SK-N-SH (cell line): ENCODE data around the gene CDK9. TPM values are rescaled to one million over a fixed set of nuclear protein-coding genes. Genes with fewer than 3 reads are reported as not detected.
A peak's percentile ranks its signal among the peaks of the same experiment; 100 is the strongest.

Experiments used
- CTCF ChIA-PET: fragments of 300-600, 350-600 bp; formaldehyde crosslinking; extraction: SDS; loops from one replicate; lab custom pipeline; 2021; lab: Yijun Ruan, JAX
- POLR2A ChIA-PET: fragments of 350-600 bp; sonication (Branson Sonifier 250); formaldehyde crosslinking; extraction: SDS; loops from one replicate; lab custom pipeline; 2020; ENCODE audit warnings: antibody characterized with exemption, inconsistent platforms; lab: Yijun Ruan, JAX
- DNase-seq: peaks from one replicate; pipeline ENCODE4 v3.0.0; 2012
- H2AFZ ChIP-seq: fragments of 200-600 bp; sonication (generic); 2 replicates; pipeline ENCODE4 v1.8.1; 2016; ENCODE audit warnings: antibody characterized with exemption, mild to moderate bottlenecking, low read depth
- H3F3A ChIP-seq: fragments of 200-600 bp; sonication (generic); replicated peaks from 2 replicates; pipeline ENCODE3; 2016; ENCODE audit warnings: antibody characterized with exemption, mild to moderate bottlenecking; ENCODE audit not compliant: insufficient read depth
- H3K27ac ChIP-seq, 2 experiments: fragments of 200-500 bp in 1 of 2; fragments of 200-600 bp in 1 of 2; sonication (Bioruptor generic) in 1 of 2; sonication (generic), shearing (Covaris generic) in 1 of 2; 2 replicates each; pipeline versions ENCODE4 v1.5.1 to v1.6.1; 2014 to 2016; ENCODE audit warnings: low read depth in 2 of 2, inconsistent platforms in 1 of 2, low read length in 1 of 2, mild to moderate bottlenecking in 1 of 2, mixed read lengths in 1 of 2
- H3K27me3 ChIP-seq: fragments of 200-600 bp; sonication (generic), shearing (Covaris generic); 2 replicates; pipeline ENCODE4 v1.6.1; 2016; ENCODE audit warnings: mixed run types; ENCODE audit not compliant: insufficient read depth
- H3K36me3 ChIP-seq, 2 experiments: fragments of 200-500 bp in 1 of 2; fragments of 200-600 bp in 1 of 2; sonication (Bioruptor generic) in 1 of 2; sonication (generic) in 1 of 2; replicated peaks in 1 of 2; 2 replicates each; pipeline versions ENCODE3 to v1.5.1; 2014 to 2016; ENCODE audit warnings: low read length in 1 of 2, mild to moderate bottlenecking in 1 of 2; ENCODE audit not compliant: insufficient read depth in 2 of 2, control insufficient read depth in 1 of 2
- H3K4me1 ChIP-seq, 2 experiments: fragments of 200-500 bp in 1 of 2; fragments of 200-600 bp in 1 of 2; sonication (Bioruptor generic) in 1 of 2; sonication (generic), shearing (Covaris generic) in 1 of 2; 2 replicates each; pipeline versions ENCODE4 v1.5.1 to v1.6.1; 2014 to 2016; ENCODE audit warnings: low read depth in 1 of 2, low read length in 1 of 2, mixed run types in 1 of 2; ENCODE audit not compliant: insufficient read depth in 2 of 2, control insufficient read depth in 1 of 2
- H3K4me2 ChIP-seq: fragments of 200-600 bp; sonication (generic), shearing (Covaris generic); 2 replicates; pipeline ENCODE4 v1.6.1; 2017; ENCODE audit warnings: mixed run types
- H3K4me3 ChIP-seq, 2 experiments: fragments of 200-500 bp in 1 of 2; fragments of 200-600 bp in 1 of 2; sonication (Bioruptor generic) in 1 of 2; sonication (generic), shearing (Covaris generic) in 1 of 2; 2 replicates each; pipeline versions ENCODE4 v1.5.1 to v1.8.1; 2014 to 2016; ENCODE audit warnings: low read depth in 2 of 2, inconsistent platforms in 1 of 2, low read length in 1 of 2, mild to moderate bottlenecking in 1 of 2, mixed read lengths in 1 of 2, moderate library complexity in 1 of 2
- H3K79me2 ChIP-seq: fragments of 200-600 bp; sonication (generic); 2 replicates; pipeline ENCODE4 v1.8.1; 2017; ENCODE audit warnings: mild to moderate bottlenecking; ENCODE audit not compliant: insufficient read depth
- H3K9ac ChIP-seq: fragments of 200-600 bp; sonication (generic); 2 replicates; pipeline ENCODE4 v1.6.1; 2017; ENCODE audit warnings: mixed run types
- H3K9me2 ChIP-seq: fragments of 200-600 bp; sonication (generic); 2 replicates; pipeline ENCODE4 v1.6.1; 2017; ENCODE audit warnings: mixed run types
- H3K9me3 ChIP-seq: fragments of 200-600 bp; sonication (generic); 2 replicates; pipeline ENCODE4 v1.6.1; 2017; ENCODE audit warnings: mixed run types, mild to moderate bottlenecking, moderate library complexity
- H4K20me1 ChIP-seq: fragments of 200-600 bp; sonication (generic); 2 replicates; pipeline ENCODE4 v1.6.1; 2017; ENCODE audit warnings: mild to moderate bottlenecking, mixed run types; ENCODE audit not compliant: insufficient read depth
- CTCF ChIP-seq: fragments of 200-600 bp; sonication (generic); IDR thresholded peaks from 2 replicates; pipeline ENCODE4 v1.6.1; 2017; ENCODE audit warnings: antibody characterized with exemption, mild to moderate bottlenecking, moderate library complexity
- EP300 ChIP-seq, 2 experiments: IDR thresholded peaks; 2 replicates each; pipeline versions ENCODE4 v1.4.0 to v1.6.1; 2012; ENCODE audit warnings: borderline replicate concordance in 1 of 2, low read depth in 1 of 2, low read length in 1 of 2
- FOSL2 ChIP-seq: IDR thresholded peaks from 2 replicates; pipeline ENCODE4 v1.4.0; 2012; ENCODE audit warnings: low read depth, mild to moderate bottlenecking, moderate library complexity, borderline replicate concordance
- FOXJ3 ChIP-seq: sonication (generic); formaldehyde crosslinking; IDR thresholded peaks from 2 replicates; pipeline ENCODE4 v1.5.1; 2020; ENCODE audit warnings: mild to moderate bottlenecking, missing genetic modification reagents
- FOXM1 ChIP-seq: IDR thresholded peaks from 2 replicates; pipeline ENCODE4 v1.4.0; 2012; ENCODE audit warnings: low read depth, mild to moderate bottlenecking
- IRF3 ChIP-seq: fragments of 150-350 bp; IDR thresholded peaks from 2 replicates; pipeline ENCODE4 v1.6.1; 2016; ENCODE audit warnings: mild to moderate bottlenecking, low read depth, low read length
- JUND ChIP-seq: IDR thresholded peaks from 2 replicates; pipeline ENCODE4 v1.4.0; 2012
- MAX ChIP-seq: IDR thresholded peaks from 2 replicates; pipeline ENCODE4 v1.4.0; 2012; ENCODE audit warnings: low read depth
- MEF2A ChIP-seq: IDR thresholded peaks from 2 replicates; pipeline ENCODE4 v1.4.0; 2012; ENCODE audit warnings: low read depth, borderline replicate concordance
- MXI1 ChIP-seq: IDR thresholded peaks from 2 replicates; pipeline ENCODE4 v1.6.1; 2012; ENCODE audit warnings: mild to moderate bottlenecking, low read depth, low read length, improper control_type of control experiment
- RAD21 ChIP-seq: IDR thresholded peaks from 2 replicates; pipeline ENCODE4 v1.6.1; 2012; ENCODE audit warnings: mild to moderate bottlenecking, low read length
- REST ChIP-seq: IDR thresholded peaks from 2 replicates; pipeline ENCODE4 v1.6.1; 2012; ENCODE audit warnings: mild to moderate bottlenecking, low read depth, low read length, moderate library complexity
- RFX5 ChIP-seq: IDR thresholded peaks from 2 replicates; pipeline ENCODE4 v1.6.1; 2012; ENCODE audit warnings: mild to moderate bottlenecking, improper control_type of control experiment, low read length
- RXRA ChIP-seq: IDR thresholded peaks from 2 replicates; pipeline ENCODE4 v1.4.0; 2012; ENCODE audit warnings: low read depth, mild to moderate bottlenecking, borderline replicate concordance
- SIN3A ChIP-seq: IDR thresholded peaks from 2 replicates; pipeline ENCODE4 v1.6.1; 2012; ENCODE audit warnings: low read depth, mild to moderate bottlenecking, low read length, moderate library complexity, borderline replicate concordance
- SMC3 ChIP-seq: IDR thresholded peaks from 2 replicates; pipeline ENCODE4 v1.6.1; 2012; ENCODE audit warnings: low read depth, low read length, improper control_type of control experiment
- TEAD4 ChIP-seq: IDR thresholded peaks from 2 replicates; pipeline ENCODE4 v1.4.0; 2012; ENCODE audit warnings: mild to moderate bottlenecking, borderline replicate concordance; ENCODE audit not compliant: insufficient read depth
- USF1 ChIP-seq: IDR thresholded peaks from 2 replicates; pipeline ENCODE4 v1.4.0; 2012; ENCODE audit warnings: low read depth, borderline replicate concordance
- YY1 ChIP-seq: IDR thresholded peaks from 2 replicates; pipeline ENCODE4 v1.4.0; 2012; ENCODE audit warnings: low read depth, mild to moderate bottlenecking
- WGBS: methylation state at CpG from one replicate; pipeline ENCODE4 v1.1.6; 2017; ENCODE audit warnings: low lambda C conversion rate; 5-methylcytosine and 5-hydroxymethylcytosine counted together
- polyA plus RNA-seq, 3 experiments: library from polyadenylated mRNA; depleted of rRNA; stranded (reverse); fragments of >200 nt; gene quantifications; 2 replicates each; pipeline ENCODE4 v1.2.3, GENCODE V29; 2012

CDK9 gene
- polyA plus RNA-seq, 1 of the 3 experiments (the other 2 are of a cell fraction): 82.7 TPM

GRCh38 chr9:127786773-127787104 lies 905 bp downstream of the CDK9 start:
- H3K9ac ChIP-seq: peak overlapping the region; percentile 99
- peak overlapping the region; percentile 82 to 90 for H3K4me3 ChIP-seq
- H3K9me3 ChIP-seq: no peaks in the 10 kb centered on the region
- ChIA-PET CTCF (interaction anchor here (0.8 to 6.3 kb wide), 9 partner anchors 19 to 197 kb away, joined by 3 to 87 read pairs (median 6); partner anchors contain the start of genes PTRH1, TOR2A and TTC16), POLR2A (interaction anchor here (1.5 kb wide), 1 partner anchor 52 kb away, joined by 8 read pairs; the partner anchor contains the start of gene TOR2A)
- DNase-seq: no peak
- peaks cover 57% of the 10 kb centered on the region for H3K79me2 ChIP-seq
- peak overlapping the region; percentile 94 for H3K4me2 ChIP-seq
- H4K20me1 ChIP-seq: peaks cover 55% of the 10 kb centered on the region
- H3F3A ChIP-seq: peaks cover 7% of the 10 kb centered on the region
- no peak overlapping the region for H2AFZ ChIP-seq
- peaks cover 44 to 46% of the 10 kb centered on the region in 2 experiments for H3K36me3 ChIP-seq
- no peaks in the 10 kb centered on the region for H3K9me2 ChIP-seq
- H3K27me3 ChIP-seq: no peaks in the 10 kb centered on the region
- WGBS: 8% methylated on average over 10 of the region's 12 CpGs
- TF ChIP-seq EP300 (IDR thresholded peaks at IDR 0.05; ENCODE audit: borderline replicate concordance in 1 of 2, low read depth in 1 of 2, low read length in 1 of 2) (no peak), CTCF (peak; percentile 66), FOXM1 (no peak), MXI1 (no peak; the same call in 1 of the 2 replicates), RAD21 (peak; percentile 31; the same call in 1 of the 2 replicates), SMC3 (0 out of 2 replicates have a peak, but pooled peaks have one; percentile 8)
- TF ChIP-seq, all 33 proteins: peak for 3
- peaks cover 6 to 13% of the 10 kb centered on the region in 2 experiments for H3K4me1 ChIP-seq
- H3K27ac ChIP-seq: peak overlapping the region; percentile 92 to 93

- H3K4me1 ChIP-seq: peaks cover 6 to 13% of the 10 kb centered on the region in 2 experiments
- H2AFZ ChIP-seq: no peak overlapping the region
- DNase-seq: no peak
- no peak overlapping the region for H3K27ac ChIP-seq
- no peak overlapping the region for H3K9ac ChIP-seq
- H3K27me3 ChIP-seq: no peaks in the 10 kb centered on the region
- H3K9me3 ChIP-seq: no peaks in the 10 kb centered on the region
- no peak overlapping the region for H3K4me3 ChIP-seq
- peaks cover 17% of the 10 kb centered on the region for H3F3A ChIP-seq
- CTCF ChIA-PET: interaction anchor here (1.3 to 6.3 kb wide), 7 partner anchors 10 to 199 kb away, joined by 4 to 87 read pairs (median 8); partner anchors contain the start of gene TOR2A
- 93% methylated on average over 15 of the region's 26 CpGs for WGBS
- peaks cover 55 to 57% of the 10 kb centered on the region in 2 experiments for H3K36me3 ChIP-seq
- POLR2A ChIA-PET: interaction anchor here (0.6 kb wide), 1 partner anchor 511 kb away, joined by 3 read pairs; no protein-coding TSS in a partner anchor
- no peaks in the 10 kb centered on the region for H3K9me2 ChIP-seq
- peaks cover 71% of the 10 kb centered on the region for H4K20me1 ChIP-seq
- H3K4me2 ChIP-seq: no peak overlapping the region
- H3K79me2 ChIP-seq: peaks cover 59% of the 10 kb centered on the region
- TF ChIP-seq FOSL2: no peak
- no peak for TF ChIP-seq IRF3
- no peak for TF ChIP-seq FOXJ3
- no peak for TF ChIP-seq RFX5
- TF ChIP-seq JUND: no peak
- no peak for TF ChIP-seq USF1
- TF ChIP-seq MXI1: no peak
- TF ChIP-seq REST: no peak
- no peak for TF ChIP-seq RXRA
- TF ChIP-seq YY1: no peak
- no peak for TF ChIP-seq MAX
- no peak for TF ChIP-seq MEF2A
- TF ChIP-seq SIN3A: no peak
- TF ChIP-seq SMC3: no peak
- no peak for TF ChIP-seq TEAD4
These were observed 2.6 kb downstream of the CDK9 start for GRCh38 chr9:127788337-127789011.
